HEK293 (cell line): ENCODE measurements around the gene NRP1.
"Not testable (repeated sequence)": the region's sequence is repeated elsewhere in the genome, so short reads cannot be mapped to it uniquely, and the experiment has no call there.

Experiments used
- CTCF ChIA-PET: fragments of 350-600 bp; formaldehyde crosslinking; extraction: SDS; loops from one replicate; lab custom pipeline; 2021; ENCODE audit warnings: antibody characterized with exemption; lab: Yijun Ruan, JAX
- POLR2A ChIA-PET: fragments of 300-600 bp; formaldehyde crosslinking; extraction: SDS; loops from one replicate; lab custom pipeline; 2020; ENCODE audit warnings: antibody characterized with exemption, inconsistent platforms; lab: Yijun Ruan, JAX
- H3K27ac ChIP-seq: fragments of 200-500 bp; sonication (Bioruptor generic); 2 replicates; pipeline ENCODE4 v1.5.1; 2014; ENCODE audit warnings: low read depth, low read length, control low read depth, inconsistent platforms; ENCODE audit errors: extremely low read depth
- H3K36me3 ChIP-seq, 2 experiments: fragments of 200-500 bp in 1 of 2; sonication (Bioruptor generic) in 1 of 2; 1 replicate in 1 of 2; 2 replicates in 1 of 2; pipeline ENCODE4 v1.5.1; 2014 to 2017; ENCODE audit warnings: inconsistent platforms in 2 of 2, low read length in 2 of 2; ENCODE audit not compliant: control insufficient read depth in 2 of 2, insufficient read depth in 1 of 2
- H3K4me1 ChIP-seq: fragments of 200-500 bp; sonication (Bioruptor generic); 2 replicates; pipeline ENCODE4 v1.5.1; 2014; ENCODE audit warnings: mild to moderate bottlenecking, low read length, inconsistent platforms; ENCODE audit not compliant: control insufficient read depth, insufficient read depth
- H3K4me3 ChIP-seq: 2 replicates; pipeline ENCODE4 v1.5.1; 2011; ENCODE audit warnings: low read depth, mild to moderate bottlenecking, control low read depth, low read length, moderate library complexity
- H3K9me3 ChIP-seq: fragments of 200-500 bp; sonication (Bioruptor generic); 2 replicates; pipeline ENCODE4 v1.5.1; 2014; ENCODE audit warnings: low read depth, low read length, inconsistent platforms; ENCODE audit not compliant: control insufficient read depth, insufficient read depth
- KLF10 ChIP-seq: fragments of 450-650 bp; IDR thresholded peaks from 2 replicates; pipeline ENCODE4 v1.5.1; 2018; ENCODE audit warnings: missing biosample characterization, mild to moderate bottlenecking, missing genetic modification characterization
- KLF9 ChIP-seq: fragments of 450-650 bp; formaldehyde crosslinking; IDR thresholded peaks from 2 replicates; pipeline ENCODE4 v1.5.1; 2016; ENCODE audit warnings: missing biosample characterization, missing genetic modification characterization, low read depth
- MYNN ChIP-seq: fragments of 450-650 bp; formaldehyde crosslinking; IDR thresholded peaks from 2 replicates; pipeline ENCODE4 v1.5.1; 2016; ENCODE audit warnings: missing biosample characterization, missing genetic modification characterization, borderline replicate concordance
- SP2 ChIP-seq: fragments of 450-650 bp; formaldehyde crosslinking; IDR thresholded peaks from 2 replicates; pipeline ENCODE4 v1.5.1; 2016; ENCODE audit warnings: missing biosample characterization, missing genetic modification characterization
- YY1 ChIP-seq: fragments of 450-650 bp; formaldehyde crosslinking; IDR thresholded peaks from 2 replicates; pipeline ENCODE4 v1.5.1; 2018; ENCODE audit warnings: missing biosample characterization, missing genetic modification characterization
- ZBTB11 ChIP-seq: fragments of 450-650 bp; formaldehyde crosslinking; conservative IDR thresholded peaks from 2 replicates; pipeline ENCODE4 v1.5.1; 2016; ENCODE audit warnings: low read depth, missing biosample characterization, missing genetic modification characterization
- ZBTB21 ChIP-seq: fragments of 450-650 bp; formaldehyde crosslinking; IDR thresholded peaks from 2 replicates; pipeline ENCODE4 v1.5.1; 2017; ENCODE audit warnings: missing biosample characterization, missing genetic modification characterization
- ZNF133 ChIP-seq: fragments of 450-650 bp; formaldehyde crosslinking; IDR thresholded peaks from 2 replicates; pipeline ENCODE4 v1.5.1; 2016; ENCODE audit warnings: missing biosample characterization, missing genetic modification characterization
- ZNF140 ChIP-seq: fragments of 450-650 bp; formaldehyde crosslinking; IDR thresholded peaks from 2 replicates; pipeline ENCODE4 v1.5.1; 2016; ENCODE audit warnings: missing biosample characterization, missing genetic modification characterization
- ZNF184 ChIP-seq: fragments of 450-650 bp; IDR thresholded peaks from 2 replicates; pipeline ENCODE4 v1.5.1; 2018; ENCODE audit warnings: missing biosample characterization, mild to moderate bottlenecking, missing genetic modification characterization
- ZNF24 ChIP-seq: fragments of 450-650 bp; formaldehyde crosslinking; IDR thresholded peaks from 2 replicates; pipeline ENCODE4 v1.5.1; 2016; ENCODE audit warnings: missing biosample characterization, missing genetic modification characterization
- ZNF248 ChIP-seq: fragments of 450-650 bp; formaldehyde crosslinking; IDR thresholded peaks from 2 replicates; pipeline ENCODE4 v1.5.1; 2017; ENCODE audit warnings: missing biosample characterization, missing genetic modification characterization
- ZNF335 ChIP-seq: fragments of 450-650 bp; formaldehyde crosslinking; conservative IDR thresholded peaks from 2 replicates; pipeline ENCODE4 v1.5.1; 2016; ENCODE audit warnings: missing biosample characterization, missing genetic modification characterization
- ZNF416 ChIP-seq: fragments of 450-650 bp; formaldehyde crosslinking; IDR thresholded peaks from 2 replicates; pipeline ENCODE4 v1.5.1; 2016; ENCODE audit warnings: missing biosample characterization, missing genetic modification characterization
- ZNF555 ChIP-seq: fragments of 450-650 bp; formaldehyde crosslinking; conservative IDR thresholded peaks from 2 replicates; pipeline ENCODE4 v1.5.1; 2017; ENCODE audit warnings: missing biosample characterization, mild to moderate bottlenecking, missing genetic modification characterization, inconsistent platforms
- ZNF585B ChIP-seq: fragments of 450-650 bp; formaldehyde crosslinking; IDR thresholded peaks from 2 replicates; pipeline ENCODE4 v1.5.1; 2016; ENCODE audit warnings: missing biosample characterization, missing genetic modification characterization
- ZNF600 ChIP-seq: fragments of 450-650 bp; formaldehyde crosslinking; IDR thresholded peaks from 2 replicates; pipeline ENCODE4 v1.5.1; 2016; ENCODE audit warnings: missing biosample characterization, missing genetic modification characterization
- ZNF670 ChIP-seq: fragments of 450-650 bp; formaldehyde crosslinking; IDR thresholded peaks from 2 replicates; pipeline ENCODE4 v1.5.1; 2016; ENCODE audit warnings: missing biosample characterization, missing genetic modification characterization, low read depth
- ZXDB ChIP-seq: fragments of 450-650 bp; formaldehyde crosslinking; IDR thresholded peaks from 2 replicates; pipeline ENCODE4 v1.5.1; 2016; ENCODE audit warnings: missing biosample characterization, missing genetic modification characterization
- TF ChIP-seq, protein P1 (sequence below): fragments of 450-650 bp; IDR thresholded peaks from 2 replicates; pipeline ENCODE4 v1.5.1; 2018; ENCODE audit warnings: missing biosample characterization, mild to moderate bottlenecking, missing genetic modification characterization
- TF ChIP-seq, protein P2 (sequence below): fragments of 450-650 bp; formaldehyde crosslinking; IDR thresholded peaks from 2 replicates; pipeline ENCODE4 v1.5.1; 2016; ENCODE audit warnings: missing biosample characterization, missing genetic modification characterization

The NRP1 gene

GRCh38 chr10:33300544-33300943, 33.9 kb downstream of the NRP1 start:
- H3K4me1 ChIP-seq, H3K36me3 ChIP-seq, CTCF ChIA-PET, H3K27ac ChIP-seq, POLR2A ChIA-PET, H3K4me3 ChIP-seq, H3K9me3 ChIP-seq: not testable (repeated sequence)

DNA sequence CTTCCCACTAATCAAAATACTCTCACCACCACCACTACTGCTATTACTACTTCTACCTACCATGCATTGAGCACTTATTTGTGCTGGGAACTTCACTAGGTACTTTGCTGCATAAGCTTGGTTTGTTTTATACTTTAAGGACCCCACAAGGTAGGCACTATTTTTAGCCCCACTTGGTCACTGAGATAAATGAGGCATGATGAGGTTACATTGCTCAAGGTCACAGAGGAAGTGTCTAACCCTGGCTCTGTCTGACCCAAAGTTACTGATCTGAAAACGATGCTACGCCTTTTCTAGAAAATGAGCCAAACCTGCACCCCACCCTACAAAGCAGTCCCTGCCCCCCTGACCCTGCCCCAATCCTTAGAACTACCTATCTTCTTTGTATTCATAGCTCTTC, 35.6 kb downstream of the NRP1 start:
- Histone ChIP-seq H3K4me3 (no peak overlapping the region), H3K27ac (no peak overlapping the region), H3K36me3 (no peaks in the 10 kb centered on the region), H3K4me1 (peaks cover 2% of the 10 kb centered on the region; the same call in 1 of the 2 replicates), H3K9me3 (no peaks in the 10 kb centered on the region)
- TF ChIP-seq MYNN (tag by site-specific recombination) (0 out of 2 replicates have a peak, but pooled peaks have one; percentile 77), ZNF184 (tag by site-specific recombination) (no peak), KLF9 (tag by site-specific recombination) (no peak)
- CTCF ChIA-PET = no interaction called here
- POLR2A ChIA-PET = no interaction called here

DNA sequence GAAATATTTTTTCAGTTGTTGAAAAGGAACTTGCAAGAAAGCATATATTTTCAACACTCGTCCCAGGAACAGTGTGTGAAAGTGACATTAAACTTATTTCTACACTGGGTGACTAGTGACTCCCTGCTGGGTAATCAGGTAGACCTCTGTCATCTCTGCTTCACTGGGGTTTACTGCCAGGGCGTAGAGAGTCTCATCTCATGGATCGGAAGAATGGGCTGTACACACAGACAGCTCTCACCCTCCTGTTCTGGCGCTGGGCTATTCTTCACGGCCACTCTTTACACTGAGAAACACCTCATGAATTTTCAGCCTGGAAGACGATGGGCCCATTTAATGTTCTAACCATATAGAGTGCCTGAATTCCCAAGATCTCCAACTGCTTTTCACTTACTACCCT, 36.4 kb downstream of the NRP1 start:
- ChIA-PET POLR2A (no interaction called here), CTCF (no interaction called here)
- Histone ChIP-seq H3K4me1 (peaks cover 2% of the 10 kb centered on the region; the same call in 1 of the 2 replicates), H3K36me3 (no peaks in the 10 kb centered on the region), H3K27ac (no peak overlapping the region), H3K9me3 (no peaks in the 10 kb centered on the region), H3K4me3 (no peak overlapping the region)
- no peak for TF ChIP-seq ZNF416 (tag by site-specific recombination)
- TF ChIP-seq ZNF555 (tag by site-specific recombination) = no peak
- no peak for TF ChIP-seq KLF10 (tag by site-specific recombination)

DNA sequence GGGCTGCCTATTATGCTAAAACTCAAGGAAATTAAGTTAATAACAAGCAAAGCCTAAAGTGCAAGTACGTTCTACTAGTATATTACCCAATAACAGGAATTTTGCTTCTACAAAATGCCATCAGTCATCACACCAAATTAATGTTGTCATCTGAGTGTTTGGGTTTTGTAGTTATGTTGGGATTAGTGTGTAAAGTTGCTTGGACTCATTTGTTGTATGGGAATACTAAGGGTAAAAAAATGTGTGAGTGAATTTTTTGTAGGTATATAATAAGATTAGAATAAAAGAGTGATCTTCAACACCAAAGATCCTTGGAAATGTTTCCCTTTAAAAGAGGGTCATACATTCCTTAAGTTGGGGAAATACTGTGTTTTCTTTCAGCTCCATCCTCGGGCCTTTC, 38.6 kb downstream of the NRP1 start:
- CTCF ChIA-PET = interaction anchor here (1.8 kb wide), 1 partner anchor 103 kb away, joined by 6 read pairs; no protein-coding TSS in a partner anchor
- POLR2A ChIA-PET = no interaction called here
- H3K4me3 ChIP-seq = no peak overlapping the region
- no peak overlapping the region for H3K27ac ChIP-seq
- H3K36me3 ChIP-seq = no peaks in the 10 kb centered on the region
- H3K9me3 ChIP-seq = no peaks in the 10 kb centered on the region
- peaks cover 14% of the 10 kb centered on the region; the same call in 1 of the 2 replicates for H3K4me1 ChIP-seq
- TF ChIP-seq YY1 (tag by site-specific recombination) (no peak), ZNF24 (tag by site-specific recombination) (no peak), ZBTB11 (tag by site-specific recombination) (no peak), ZXDB (tag by site-specific recombination) (no peak), ZNF670 (tag by site-specific recombination) (no peak), ZNF600 (tag by site-specific recombination) (no peak), ZNF248 (no peak), ZNF585B (tag by site-specific recombination) (no peak), ZNF140 (tag by site-specific recombination) (no peak), ZNF133 (tag by site-specific recombination) (no peak), ZNF335 (tag by site-specific recombination) (no peak), SP2 (tag by site-specific recombination) (no peak), ZBTB21 (tag by site-specific recombination) (no peak)
- TF ChIP-seq, protein P1, sequence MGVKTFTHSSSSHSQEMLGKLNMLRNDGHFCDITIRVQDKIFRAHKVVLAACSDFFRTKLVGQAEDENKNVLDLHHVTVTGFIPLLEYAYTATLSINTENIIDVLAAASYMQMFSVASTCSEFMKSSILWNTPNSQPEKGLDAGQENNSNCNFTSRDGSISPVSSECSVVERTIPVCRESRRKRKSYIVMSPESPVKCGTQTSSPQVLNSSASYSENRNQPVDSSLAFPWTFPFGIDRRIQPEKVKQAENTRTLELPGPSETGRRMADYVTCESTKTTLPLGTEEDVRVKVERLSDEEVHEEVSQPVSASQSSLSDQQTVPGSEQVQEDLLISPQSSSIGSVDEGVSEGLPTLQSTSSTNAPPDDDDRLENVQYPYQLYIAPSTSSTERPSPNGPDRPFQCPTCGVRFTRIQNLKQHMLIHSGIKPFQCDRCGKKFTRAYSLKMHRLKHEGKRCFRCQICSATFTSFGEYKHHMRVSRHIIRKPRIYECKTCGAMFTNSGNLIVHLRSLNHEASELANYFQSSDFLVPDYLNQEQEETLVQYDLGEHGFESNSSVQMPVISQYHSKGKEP (tag by site-specific recombination) = no peak
- TF ChIP-seq, protein P2, sequence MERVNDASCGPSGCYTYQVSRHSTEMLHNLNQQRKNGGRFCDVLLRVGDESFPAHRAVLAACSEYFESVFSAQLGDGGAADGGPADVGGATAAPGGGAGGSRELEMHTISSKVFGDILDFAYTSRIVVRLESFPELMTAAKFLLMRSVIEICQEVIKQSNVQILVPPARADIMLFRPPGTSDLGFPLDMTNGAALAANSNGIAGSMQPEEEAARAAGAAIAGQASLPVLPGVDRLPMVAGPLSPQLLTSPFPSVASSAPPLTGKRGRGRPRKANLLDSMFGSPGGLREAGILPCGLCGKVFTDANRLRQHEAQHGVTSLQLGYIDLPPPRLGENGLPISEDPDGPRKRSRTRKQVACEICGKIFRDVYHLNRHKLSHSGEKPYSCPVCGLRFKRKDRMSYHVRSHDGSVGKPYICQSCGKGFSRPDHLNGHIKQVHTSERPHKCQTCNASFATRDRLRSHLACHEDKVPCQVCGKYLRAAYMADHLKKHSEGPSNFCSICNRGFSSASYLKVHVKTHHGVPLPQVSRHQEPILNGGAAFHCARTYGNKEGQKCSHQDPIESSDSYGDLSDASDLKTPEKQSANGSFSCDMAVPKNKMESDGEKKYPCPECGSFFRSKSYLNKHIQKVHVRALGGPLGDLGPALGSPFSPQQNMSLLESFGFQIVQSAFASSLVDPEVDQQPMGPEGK (tag by site-specific recombination) = no peak
